ENCODE measurements around the gene RANBP3. TPM values are rescaled to one million over a fixed set of nuclear protein-coding genes. Genes with fewer than 3 reads are reported as not detected.
A peak's percentile ranks its signal among the peaks of the same experiment; 100 is the strongest.
"Not testable (repeated sequence)": the region's sequence is repeated elsewhere in the genome, so short reads cannot be mapped to it uniquely, and the experiment has no call there.

RANBP3 gene
- total RNA-seq, 3 donors from 2014 or later = 47.0 to 94.2 (median 60.5) TPM

GRCh38 chr19:5988517-5989387 lies 10.8 kb upstream of the RANBP3 start:
- TF ChIP-seq, protein P1, sequence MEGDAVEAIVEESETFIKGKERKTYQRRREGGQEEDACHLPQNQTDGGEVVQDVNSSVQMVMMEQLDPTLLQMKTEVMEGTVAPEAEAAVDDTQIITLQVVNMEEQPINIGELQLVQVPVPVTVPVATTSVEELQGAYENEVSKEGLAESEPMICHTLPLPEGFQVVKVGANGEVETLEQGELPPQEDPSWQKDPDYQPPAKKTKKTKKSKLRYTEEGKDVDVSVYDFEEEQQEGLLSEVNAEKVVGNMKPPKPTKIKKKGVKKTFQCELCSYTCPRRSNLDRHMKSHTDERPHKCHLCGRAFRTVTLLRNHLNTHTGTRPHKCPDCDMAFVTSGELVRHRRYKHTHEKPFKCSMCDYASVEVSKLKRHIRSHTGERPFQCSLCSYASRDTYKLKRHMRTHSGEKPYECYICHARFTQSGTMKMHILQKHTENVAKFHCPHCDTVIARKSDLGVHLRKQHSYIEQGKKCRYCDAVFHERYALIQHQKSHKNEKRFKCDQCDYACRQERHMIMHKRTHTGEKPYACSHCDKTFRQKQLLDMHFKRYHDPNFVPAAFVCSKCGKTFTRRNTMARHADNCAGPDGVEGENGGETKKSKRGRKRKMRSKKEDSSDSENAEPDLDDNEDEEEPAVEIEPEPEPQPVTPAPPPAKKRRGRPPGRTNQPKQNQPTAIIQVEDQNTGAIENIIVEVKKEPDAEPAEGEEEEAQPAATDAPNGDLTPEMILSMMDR (IDR thresholded peaks at IDR 0.05) = no peak

DNA sequence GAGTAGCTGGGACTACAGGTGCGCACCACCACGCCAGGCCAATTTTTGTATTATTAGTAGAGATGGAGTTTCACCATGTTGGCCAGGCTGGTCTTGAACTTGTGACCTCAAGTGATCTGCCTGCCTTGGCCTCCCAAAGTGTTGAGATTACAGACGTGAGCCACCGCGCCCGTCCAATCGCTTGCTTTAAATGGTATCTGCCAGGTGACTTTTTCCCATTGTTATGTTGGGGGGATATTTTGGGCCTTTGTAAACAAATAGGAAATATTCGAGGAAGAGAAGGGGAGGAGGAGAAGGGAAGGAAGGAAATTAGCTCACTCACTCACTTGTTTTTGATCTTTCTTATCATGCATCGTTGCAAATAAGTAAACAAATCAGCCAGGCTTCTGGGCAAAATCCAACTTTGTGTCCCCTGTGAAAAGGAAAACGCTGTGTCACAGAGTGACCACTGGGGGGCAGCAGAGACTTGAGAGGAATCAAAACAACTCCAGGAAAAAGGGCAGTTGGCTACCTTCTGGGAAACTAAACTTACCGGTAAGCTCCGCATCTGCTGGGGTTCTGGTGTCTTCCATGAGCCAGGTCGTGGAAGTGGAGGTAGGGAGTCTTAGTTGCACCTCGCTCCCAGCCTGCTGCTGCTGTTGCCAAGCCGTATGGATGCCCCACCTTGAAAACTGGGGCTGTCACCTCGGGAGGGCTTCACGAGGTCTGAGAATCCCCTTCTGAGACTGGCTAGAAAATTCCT lies 9.3 kb upstream of the RANBP3 start:
- Histone ChIP-seq H3K4me3 (no peak overlapping the region), H3K36me3 (ENCODE audit: low read depth) (no peaks in the 10 kb centered on the region), H3K9me3 (no peaks in the 10 kb centered on the region), H3K4me1 (ENCODE audit: low read depth) (peaks cover 5% of the 10 kb centered on the region)
- TF ChIP-seq, protein P1 (IDR thresholded peaks at IDR 0.05) = peak; percentile 81
- peak; percentile 93 for ATAC-seq
- intact Hi-C loops (cut with DNase I, micrococcal nuclease) = loop anchor here (5.0 kb wide), 1 partner anchor 35 kb away; no protein-coding TSS in a partner anchor
- DNase-seq = peak in 2 of 3 donors; percentile 55 to 79

More at GRCh38 chr19:5988517-5989387, 10.8 kb upstream of the RANBP3 start:
- no peak for DNase-seq
- no peak for ATAC-seq
- H3K4me1 ChIP-seq (ENCODE audit: low read depth) = peaks cover 5% of the 10 kb centered on the region
- H3K36me3 ChIP-seq (ENCODE audit: low read depth) = no peaks in the 10 kb centered on the region
- no peaks in the 10 kb centered on the region for H3K9me3 ChIP-seq
- H3K4me3 ChIP-seq = no peak overlapping the region
- intact Hi-C loops (cut with DNase I, micrococcal nuclease) = loop anchor here (5.0 kb wide), 1 partner anchor 34 kb away; no protein-coding TSS in a partner anchor

GRCh38 chr19:5985837-5986236 lies 7.9 kb upstream of the RANBP3 start:
- ATAC-seq; DNase-seq; H3K4me3 ChIP-seq; H3K9me3 ChIP-seq; H3K4me1 ChIP-seq (ENCODE audit: low read depth); H3K36me3 ChIP-seq (ENCODE audit: low read depth): not testable (repeated sequence)
- intact Hi-C loops (cut with DNase I, micrococcal nuclease) = loop anchor here (5.0 kb wide), 1 partner anchor 36 kb away; no protein-coding TSS in a partner anchor

DNA sequence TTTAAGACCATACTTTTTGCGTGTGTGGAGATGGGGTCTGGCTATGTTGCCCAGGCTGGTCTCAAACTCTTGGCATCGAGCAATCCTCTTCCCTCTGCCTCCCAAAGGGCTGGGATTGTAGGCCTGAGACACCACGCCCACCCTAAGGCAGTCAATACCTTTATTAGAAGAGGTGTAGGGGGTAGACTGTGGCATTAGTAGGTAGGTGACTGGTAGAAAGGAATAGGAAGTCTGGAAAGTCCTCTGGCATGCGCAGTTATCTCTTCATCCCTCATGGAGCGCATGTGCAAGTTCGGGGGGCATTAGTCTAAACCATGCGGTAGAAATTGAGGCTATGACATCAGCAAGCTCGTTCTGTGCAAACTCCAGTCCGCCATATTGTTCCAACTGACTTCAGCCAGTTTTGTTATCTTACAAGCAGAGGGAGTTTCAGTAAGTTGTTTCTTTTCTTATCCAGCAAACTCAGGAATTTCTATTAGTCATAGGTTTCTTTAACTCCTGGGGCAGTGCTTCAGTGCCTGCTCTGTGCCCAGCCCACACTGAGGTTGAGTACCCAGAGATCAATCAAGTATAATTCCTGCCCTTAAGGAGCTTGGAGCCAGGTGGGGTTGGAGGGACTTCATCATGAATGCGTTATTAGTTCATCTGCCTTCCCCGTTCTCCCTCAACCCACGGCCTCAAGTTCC lies 7.3 kb upstream of the RANBP3 start:
- Histone ChIP-seq H3K36me3 (ENCODE audit: low read depth) (no peaks in the 10 kb centered on the region), H3K9me3 (no peaks in the 10 kb centered on the region), H3K4me3 (no peak overlapping the region), H3K4me1 (ENCODE audit: low read depth) (peaks cover 5% of the 10 kb centered on the region)
- TF ChIP-seq, protein P1 (IDR thresholded peaks at IDR 0.05) = no peak
- DNase-seq (no peak), ATAC-seq (no peak)
- intact Hi-C loops (cut with DNase I, micrococcal nuclease) = loop anchor here (5.0 kb wide), 1 partner anchor 37 kb away; no protein-coding TSS in a partner anchor

GRCh38 chr19:5984600-5984999 lies 6.7 kb upstream of the RANBP3 start:
- TF ChIP-seq, protein P1 (IDR thresholded peaks at IDR 0.05) = no peak
- H3K36me3 ChIP-seq (ENCODE audit: low read depth) = no peaks in the 10 kb centered on the region
- intact Hi-C loops (cut with DNase I, micrococcal nuclease) = no loop called here
- ATAC-seq (no peak), DNase-seq (no peak)
- H3K4me1 ChIP-seq (ENCODE audit: low read depth) = peaks cover 6% of the 10 kb centered on the region
- H3K4me3 ChIP-seq = no peak overlapping the region
- H3K9me3 ChIP-seq = no peaks in the 10 kb centered on the region

Data from mucosa of descending colon (tissue), 3 donors.